ENCODE measurements around the gene COQ9.

DNA sequence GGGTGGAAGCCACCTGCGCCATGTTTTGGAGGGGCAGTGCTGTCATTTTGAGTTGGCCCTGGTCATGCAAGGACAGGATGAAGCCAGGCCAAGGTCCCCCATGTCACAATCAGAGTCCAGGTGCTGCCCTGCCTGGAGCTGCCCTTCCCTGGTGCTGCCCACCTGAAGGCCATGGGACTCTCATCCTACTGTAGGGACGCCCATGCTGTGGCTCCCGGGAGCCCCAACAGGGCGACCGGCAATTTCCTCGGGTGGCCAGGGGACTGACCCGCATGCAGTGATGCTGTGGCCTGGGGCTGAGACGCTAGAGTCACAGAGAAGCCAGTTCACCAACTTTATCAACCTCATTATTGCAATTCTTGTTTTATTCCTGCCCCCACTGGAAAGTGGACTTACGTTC is 34.7 kb upstream of the COQ9 start:
- TF ChIP-seq, protein P1, sequence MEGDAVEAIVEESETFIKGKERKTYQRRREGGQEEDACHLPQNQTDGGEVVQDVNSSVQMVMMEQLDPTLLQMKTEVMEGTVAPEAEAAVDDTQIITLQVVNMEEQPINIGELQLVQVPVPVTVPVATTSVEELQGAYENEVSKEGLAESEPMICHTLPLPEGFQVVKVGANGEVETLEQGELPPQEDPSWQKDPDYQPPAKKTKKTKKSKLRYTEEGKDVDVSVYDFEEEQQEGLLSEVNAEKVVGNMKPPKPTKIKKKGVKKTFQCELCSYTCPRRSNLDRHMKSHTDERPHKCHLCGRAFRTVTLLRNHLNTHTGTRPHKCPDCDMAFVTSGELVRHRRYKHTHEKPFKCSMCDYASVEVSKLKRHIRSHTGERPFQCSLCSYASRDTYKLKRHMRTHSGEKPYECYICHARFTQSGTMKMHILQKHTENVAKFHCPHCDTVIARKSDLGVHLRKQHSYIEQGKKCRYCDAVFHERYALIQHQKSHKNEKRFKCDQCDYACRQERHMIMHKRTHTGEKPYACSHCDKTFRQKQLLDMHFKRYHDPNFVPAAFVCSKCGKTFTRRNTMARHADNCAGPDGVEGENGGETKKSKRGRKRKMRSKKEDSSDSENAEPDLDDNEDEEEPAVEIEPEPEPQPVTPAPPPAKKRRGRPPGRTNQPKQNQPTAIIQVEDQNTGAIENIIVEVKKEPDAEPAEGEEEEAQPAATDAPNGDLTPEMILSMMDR (conservative IDR thresholded peaks at IDR 0.05 in 1 of 2, IDR thresholded peaks at IDR 0.05 in 1 of 2; ENCODE audit: extremely low read depth in 1 of 2, insufficient read depth in 1 of 2, low read depth in 1 of 2, low read length in 2 of 2), result no peak
- TF ChIP-seq EZH2 (IDR thresholded peaks at IDR 0.05; ENCODE audit: borderline replicate concordance, low read length), result no peak
